Breast epithelium (tissue), 4 donors: ENCODE data around the gene TRIM38. TPM values are rescaled to one million over a fixed set of nuclear protein-coding genes. Genes with fewer than 3 reads are reported as not detected.

Source experiments
- DNase-seq, 2 donors: peaks; one replicate each; pipeline ENCODE4 v3.0.0-alpha.2; 2019; ENCODE audit warnings: low spot score in 2 of 2
- H3K27ac ChIP-seq, 2 donors: fragments of 200-600 bp; sonication (generic) in 1 of 2; one replicate each; pipeline ENCODE4 v1.5.1; 2016 to 2019; ENCODE audit warnings: mild to moderate bottlenecking in 1 of 2
- H3K27me3 ChIP-seq, 2 donors: fragments of 200-600 bp; sonication (generic) in 1 of 2; one replicate each; pipeline versions ENCODE4 v1.5.1 to v1.6.0; 2017 to 2019; ENCODE audit warnings: control low read depth in 1 of 2, mild to moderate bottlenecking in 1 of 2
- H3K36me3 ChIP-seq: fragments of 200-600 bp; one replicate; pipeline ENCODE4 v1.5.1; 2019
- H3K4me1 ChIP-seq, 2 donors: fragments of 200-600 bp; sonication (generic); one replicate each; pipeline ENCODE4 v1.5.1; 2016 to 2019; ENCODE audit warnings: control low read depth in 1 of 2
- H3K4me3 ChIP-seq, 3 donors: fragments of 200-600 bp; sonication (generic); 1 replicate in 2 of 3; 2 replicates in 1 of 3; pipeline ENCODE4 v1.5.1; 2016 to 2019; ENCODE audit warnings: mild to moderate bottlenecking in 3 of 3, moderate library complexity in 2 of 3
- H3K9me3 ChIP-seq, 2 donors: fragments of 200-600 bp; sonication (generic) in 1 of 2; one replicate each; pipeline ENCODE4 v1.5.1; 2016 to 2019; ENCODE audit warnings: control low read depth in 1 of 2
- POLR2A ChIP-seq: fragments of 450-650 bp; IDR thresholded peaks from one replicate; pipeline ENCODE4 v1.6.1; 2016; ENCODE audit warnings: antibody characterized with exemption, mild to moderate bottlenecking, moderate library complexity
- POLR2AphosphoS5 ChIP-seq, 3 donors: sonication (generic); formaldehyde crosslinking; IDR thresholded peaks; one replicate each; pipeline ENCODE4 v1.6.1; 2017; ENCODE audit warnings: antibody characterized with exemption in 3 of 3
- intact Hi-C: fragments of 100-400 bp; cut with DNase I; formaldehyde crosslinking; loops from one replicate; pipeline ENCODE4 v1.15.1; 2023; ENCODE audit warnings: low total_unique reads
- total RNA-seq, 3 donors: library from RNA; depleted of rRNA; stranded (reverse); fragments of >200 nt; gene quantifications; one replicate each; pipeline ENCODE4 v1.1.0, GENCODE V29; 2016
- TF ChIP-seq, protein P1 (sequence below), 3 donors: fragments of 450-650 bp; IDR thresholded peaks; one replicate each; pipeline ENCODE4 v1.5.1; 2016 to 2017; ENCODE audit warnings: antibody characterized with exemption in 3 of 3, mild to moderate bottlenecking in 3 of 3, moderate library complexity in 3 of 3

The TRIM38 gene
- total RNA-seq, 3 donors from 2014 or later, result 11.8 to 16.2 (median 12.1) TPM

DNA sequence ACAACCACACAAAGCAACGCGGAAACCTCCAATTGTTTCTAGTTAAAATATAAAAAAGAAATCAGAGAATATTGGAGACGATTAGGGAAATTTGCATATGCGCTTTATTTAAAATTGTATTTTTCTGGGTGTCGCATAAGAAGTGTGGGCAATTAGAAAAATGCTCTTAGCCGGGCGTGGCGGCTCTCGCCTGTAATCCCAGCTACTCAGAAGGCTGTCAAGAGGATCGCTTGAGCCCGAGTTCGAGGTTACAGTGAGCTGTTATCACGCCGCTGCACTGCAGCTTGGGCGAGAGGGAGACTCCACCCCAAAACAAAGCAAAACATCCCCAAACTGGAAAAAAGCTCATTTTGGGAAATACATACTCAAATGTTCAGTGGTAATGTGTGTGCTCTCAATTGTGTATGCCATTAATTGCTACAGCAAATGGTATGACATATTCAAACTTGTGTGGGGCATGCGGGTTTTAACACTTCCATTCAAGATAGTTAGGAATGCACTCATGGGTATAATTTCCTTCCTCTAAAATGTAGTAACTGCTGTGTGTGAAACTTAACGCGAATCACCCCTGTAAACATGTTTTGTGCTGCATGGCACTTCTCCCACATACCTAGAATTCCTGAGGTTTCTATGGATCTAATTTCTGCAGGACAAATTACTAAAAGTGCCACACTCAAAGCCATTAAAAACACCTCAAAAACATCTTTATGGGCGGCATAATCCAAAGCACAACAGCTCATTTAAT is 69.9 kb downstream of the TRIM38 start:
- Histone ChIP-seq H3K36me3 (no peaks in the 10 kb centered on the region), H3K27ac (peak overlapping the region; percentile 92 to 94), H3K9me3 (no peaks in the 10 kb centered on the region), H3K4me1 (no peaks in the 10 kb centered on the region), H3K27me3 (no peaks in the 10 kb centered on the region), H3K4me3 (peak overlapping the region; percentile 46 to 74 (median 61))
- intact Hi-C loops, result no loop called here
- no peak for TF ChIP-seq POLR2AphosphoS5 (IDR thresholded peaks at IDR 0.05)
- TF ChIP-seq POLR2A, result no peak
- TF ChIP-seq, protein P1, sequence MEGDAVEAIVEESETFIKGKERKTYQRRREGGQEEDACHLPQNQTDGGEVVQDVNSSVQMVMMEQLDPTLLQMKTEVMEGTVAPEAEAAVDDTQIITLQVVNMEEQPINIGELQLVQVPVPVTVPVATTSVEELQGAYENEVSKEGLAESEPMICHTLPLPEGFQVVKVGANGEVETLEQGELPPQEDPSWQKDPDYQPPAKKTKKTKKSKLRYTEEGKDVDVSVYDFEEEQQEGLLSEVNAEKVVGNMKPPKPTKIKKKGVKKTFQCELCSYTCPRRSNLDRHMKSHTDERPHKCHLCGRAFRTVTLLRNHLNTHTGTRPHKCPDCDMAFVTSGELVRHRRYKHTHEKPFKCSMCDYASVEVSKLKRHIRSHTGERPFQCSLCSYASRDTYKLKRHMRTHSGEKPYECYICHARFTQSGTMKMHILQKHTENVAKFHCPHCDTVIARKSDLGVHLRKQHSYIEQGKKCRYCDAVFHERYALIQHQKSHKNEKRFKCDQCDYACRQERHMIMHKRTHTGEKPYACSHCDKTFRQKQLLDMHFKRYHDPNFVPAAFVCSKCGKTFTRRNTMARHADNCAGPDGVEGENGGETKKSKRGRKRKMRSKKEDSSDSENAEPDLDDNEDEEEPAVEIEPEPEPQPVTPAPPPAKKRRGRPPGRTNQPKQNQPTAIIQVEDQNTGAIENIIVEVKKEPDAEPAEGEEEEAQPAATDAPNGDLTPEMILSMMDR (IDR thresholded peaks at IDR 0.05), result no peak
- no peak for DNase-seq

DNA sequence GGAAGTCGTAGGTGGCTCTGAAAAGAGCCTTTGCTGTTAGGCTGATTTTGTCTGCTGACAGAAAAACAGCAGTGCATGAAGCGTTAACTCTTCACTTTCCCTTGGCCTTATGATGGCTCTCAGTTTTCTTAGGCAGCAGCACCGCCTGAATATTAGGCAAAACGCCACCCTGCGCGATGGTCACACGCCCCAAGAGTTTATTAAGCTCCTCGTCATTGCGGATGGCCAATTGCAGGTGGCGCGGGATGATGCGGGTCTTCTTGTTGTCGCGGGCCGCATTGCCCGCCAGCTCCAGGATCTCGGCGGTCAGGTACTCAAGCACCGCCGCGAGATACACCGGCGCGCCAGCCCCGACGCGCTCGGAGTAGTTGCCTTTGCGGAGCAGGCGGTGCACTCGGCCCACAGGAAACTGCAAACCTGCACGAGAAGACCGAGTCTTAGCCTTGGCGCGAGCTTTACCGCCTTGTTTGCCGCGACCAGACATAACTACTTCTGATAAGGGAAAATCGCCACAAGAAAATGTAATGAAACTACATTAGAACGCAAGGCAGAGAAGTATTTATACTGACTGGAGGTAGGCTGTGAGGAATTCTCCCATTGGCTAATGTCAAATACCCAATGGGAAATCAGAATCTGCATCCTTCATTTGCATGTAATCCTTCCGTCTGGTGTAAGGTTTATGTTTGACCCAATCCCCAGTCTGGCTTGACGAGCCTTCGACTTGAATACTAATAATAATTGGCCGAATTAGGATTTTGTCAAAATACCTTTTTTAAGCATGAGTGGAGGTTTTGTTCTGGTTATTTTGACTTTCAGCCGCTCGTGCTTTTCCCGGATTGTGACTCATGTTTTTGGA is 70.7 kb downstream of the TRIM38 start:
- Histone ChIP-seq H3K27me3 (no peaks in the 10 kb centered on the region), H3K27ac (peak overlapping the region; percentile 92 to 94), H3K4me3 (peak overlapping the region; percentile 46 to 74 (median 61)), H3K36me3 (no peaks in the 10 kb centered on the region), H3K4me1 (no peaks in the 10 kb centered on the region), H3K9me3 (no peaks in the 10 kb centered on the region)
- intact Hi-C loops, result no loop called here
- peak in 1 of 2 donors; percentile 64 for DNase-seq
- TF ChIP-seq, protein P1 (IDR thresholded peaks at IDR 0.05), result no peak
- peak; percentile 73 to 93 (median 92) for TF ChIP-seq POLR2AphosphoS5 (IDR thresholded peaks at IDR 0.05)
- TF ChIP-seq POLR2A, result peak; percentile 86

DNA sequence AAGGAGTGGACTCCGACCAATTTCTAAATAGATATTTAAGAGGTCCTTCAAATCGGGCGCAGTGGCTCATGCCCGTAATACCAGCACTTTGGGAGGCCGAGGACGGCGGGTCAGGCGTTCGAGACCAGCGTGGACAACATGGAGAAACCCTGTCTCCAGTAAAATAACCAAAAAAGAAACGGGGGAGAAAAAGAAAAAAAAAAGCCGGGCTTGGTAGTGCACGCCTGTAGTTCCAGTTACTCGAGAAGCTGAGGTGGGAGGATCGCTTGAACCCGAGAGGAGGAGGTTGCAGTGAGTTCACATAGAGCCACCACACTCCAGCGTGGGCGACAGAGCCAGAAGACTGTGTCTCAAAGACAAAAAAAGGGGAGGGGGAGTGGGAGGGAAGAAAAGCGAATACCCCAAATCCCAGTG is 71.3 kb downstream of the TRIM38 start:
- Histone ChIP-seq H3K4me1 (no peaks in the 10 kb centered on the region), H3K27ac (peak overlapping the region; percentile 92 to 94), H3K4me3 (peak overlapping the region; percentile 46 to 74 (median 61)), H3K9me3 (no peaks in the 10 kb centered on the region), H3K36me3 (no peaks in the 10 kb centered on the region), H3K27me3 (no peaks in the 10 kb centered on the region)
- TF ChIP-seq POLR2AphosphoS5 (IDR thresholded peaks at IDR 0.05) (peak in 1 of 3 donors; percentile 9), POLR2A (no peak)
- DNase-seq, result no peak
- intact Hi-C loops, result no loop called here

DNA sequence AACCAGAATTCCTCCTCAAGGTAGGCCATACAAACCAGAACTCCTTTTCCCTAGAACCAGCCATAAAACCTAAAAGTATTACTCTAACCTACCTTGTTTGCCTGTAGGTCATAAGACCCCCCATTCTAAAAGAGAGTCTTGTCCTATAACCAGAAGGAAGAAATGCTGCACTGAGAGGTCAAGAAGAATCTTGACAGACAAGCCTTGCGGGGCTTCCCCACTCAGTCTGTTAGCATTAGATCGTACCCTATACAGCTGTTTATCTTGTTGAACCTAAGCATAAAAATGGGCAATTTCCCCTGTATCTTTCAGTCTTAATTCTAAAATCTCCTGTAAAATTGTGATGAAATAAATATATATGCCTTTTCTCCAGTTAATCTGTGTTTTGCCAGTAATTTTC is 72.3 kb downstream of the TRIM38 start:
- H3K27me3 ChIP-seq, result no peaks in the 10 kb centered on the region

More for the DNA sequence above, 72.3 kb downstream of the TRIM38 start:
- intact Hi-C loops, result no loop called here
- no peak for DNase-seq
- Histone ChIP-seq H3K9me3 (no peaks in the 10 kb centered on the region), H3K27ac (no peak overlapping the region), H3K36me3 (no peaks in the 10 kb centered on the region), H3K4me1 (no peaks in the 10 kb centered on the region), H3K4me3 (no peak overlapping the region)
- TF ChIP-seq, protein P1 (IDR thresholded peaks at IDR 0.05), result no peak
- no peak for TF ChIP-seq POLR2AphosphoS5 (IDR thresholded peaks at IDR 0.05)
- TF ChIP-seq POLR2A, result no peak

Other genes with a start within 250 kb of the TRIM38 start
- under 1 TPM in 1 of 3 donors, not detected in 2; 0.98 TPM for gene SLC17A4, start 208.1 kb upstream of the TRIM38 start, total RNA-seq
- not detected for gene SLC17A1, start 130.8 kb upstream of the TRIM38 start, total RNA-seq
- not detected for gene SLC17A3, start 88.6 kb upstream of the TRIM38 start, total RNA-seq
- gene SLC17A2, start 32.1 kb upstream of the TRIM38 start, total RNA-seq, result not detected
- gene HFE, start 124.6 kb downstream of the TRIM38 start, total RNA-seq, result 1 to 10 TPM; 5.6 to 9.4 (median 8.6) TPM